ENCODE results near the gene PTPRN2. TPM values are rescaled to one million over a fixed set of nuclear protein-coding genes. Genes with fewer than 3 reads are reported as not detected.
"Not testable (repeated sequence)": the region's sequence is repeated elsewhere in the genome, so short reads cannot be mapped to it uniquely, and the experiment has no call there.

PTPRN2 gene
- polyA plus RNA-seq, 1 donor: 5.7 TPM

- no peak for DNase-seq
Observed at GRCh38 chr7:157930441-157930840, 657.2 kb downstream of the PTPRN2 start.

GRCh38 chr7:157929671-157930070 is 658.0 kb downstream of the PTPRN2 start:
- DNase-seq: no peak

GRCh38 chr7:157928808-157929425 is 658.7 kb downstream of the PTPRN2 start:
- no peak for DNase-seq

- DNase-seq: no peak
Observed at GRCh38 chr7:157928171-157928794, 659.3 kb downstream of the PTPRN2 start.

GRCh38 chr7:157927313-157927925 is 660.2 kb downstream of the PTPRN2 start:
- no peak for DNase-seq

- DNase-seq: no peak
Observed at GRCh38 chr7:157926521-157927150, 661.0 kb downstream of the PTPRN2 start.

- DNase-seq: no peak
Observed at GRCh38 chr7:157926107-157926506, 661.5 kb downstream of the PTPRN2 start.

GRCh38 chr7:157925383-157925875 is 662.2 kb downstream of the PTPRN2 start:
- DNase-seq: no peak

- DNase-seq: no peak
Observed at GRCh38 chr7:157923903-157924630, 663.6 kb downstream of the PTPRN2 start.

- no peak for DNase-seq
Observed at GRCh38 chr7:157922576-157922975, 665.0 kb downstream of the PTPRN2 start.

- no peak for DNase-seq
Observed at GRCh38 chr7:157918326-157919080, 669.1 kb downstream of the PTPRN2 start.

- no peak for DNase-seq
Observed at GRCh38 chr7:157916946-157917640, 670.5 kb downstream of the PTPRN2 start.

GRCh38 chr7:157910446-157910845 is 677.2 kb downstream of the PTPRN2 start:
- DNase-seq: no peak

GRCh38 chr7:157910045-157910444 is 677.6 kb downstream of the PTPRN2 start:
- not testable (repeated sequence) for DNase-seq

- DNase-seq: no peak
Observed at GRCh38 chr7:157909370-157909769, 678.3 kb downstream of the PTPRN2 start.

- no peak for DNase-seq
Observed at GRCh38 chr7:157908006-157908782, 679.4 kb downstream of the PTPRN2 start.

GRCh38 chr7:157907091-157907490 is 680.5 kb downstream of the PTPRN2 start:
- DNase-seq: no peak

- DNase-seq: no peak
Observed at GRCh38 chr7:157906583-157906982, 681.0 kb downstream of the PTPRN2 start.

- DNase-seq: no peak
Observed at GRCh38 chr7:157905651-157906461, 681.8 kb downstream of the PTPRN2 start.

Measured in left kidney (tissue), 2 donors.